ENCODE data around the gene FIGN.

FIGN gene, protein sequence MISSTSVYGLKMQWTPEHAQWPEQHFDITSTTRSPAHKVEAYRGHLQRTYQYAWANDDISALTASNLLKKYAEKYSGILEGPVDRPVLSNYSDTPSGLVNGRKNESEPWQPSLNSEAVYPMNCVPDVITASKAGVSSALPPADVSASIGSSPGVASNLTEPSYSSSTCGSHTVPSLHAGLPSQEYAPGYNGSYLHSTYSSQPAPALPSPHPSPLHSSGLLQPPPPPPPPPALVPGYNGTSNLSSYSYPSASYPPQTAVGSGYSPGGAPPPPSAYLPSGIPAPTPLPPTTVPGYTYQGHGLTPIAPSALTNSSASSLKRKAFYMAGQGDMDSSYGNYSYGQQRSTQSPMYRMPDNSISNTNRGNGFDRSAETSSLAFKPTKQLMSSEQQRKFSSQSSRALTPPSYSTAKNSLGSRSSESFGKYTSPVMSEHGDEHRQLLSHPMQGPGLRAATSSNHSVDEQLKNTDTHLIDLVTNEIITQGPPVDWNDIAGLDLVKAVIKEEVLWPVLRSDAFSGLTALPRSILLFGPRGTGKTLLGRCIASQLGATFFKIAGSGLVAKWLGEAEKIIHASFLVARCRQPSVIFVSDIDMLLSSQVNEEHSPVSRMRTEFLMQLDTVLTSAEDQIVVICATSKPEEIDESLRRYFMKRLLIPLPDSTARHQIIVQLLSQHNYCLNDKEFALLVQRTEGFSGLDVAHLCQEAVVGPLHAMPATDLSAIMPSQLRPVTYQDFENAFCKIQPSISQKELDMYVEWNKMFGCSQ
- 0 reads per million in 4 experiments for total RNA-seq

DNA sequence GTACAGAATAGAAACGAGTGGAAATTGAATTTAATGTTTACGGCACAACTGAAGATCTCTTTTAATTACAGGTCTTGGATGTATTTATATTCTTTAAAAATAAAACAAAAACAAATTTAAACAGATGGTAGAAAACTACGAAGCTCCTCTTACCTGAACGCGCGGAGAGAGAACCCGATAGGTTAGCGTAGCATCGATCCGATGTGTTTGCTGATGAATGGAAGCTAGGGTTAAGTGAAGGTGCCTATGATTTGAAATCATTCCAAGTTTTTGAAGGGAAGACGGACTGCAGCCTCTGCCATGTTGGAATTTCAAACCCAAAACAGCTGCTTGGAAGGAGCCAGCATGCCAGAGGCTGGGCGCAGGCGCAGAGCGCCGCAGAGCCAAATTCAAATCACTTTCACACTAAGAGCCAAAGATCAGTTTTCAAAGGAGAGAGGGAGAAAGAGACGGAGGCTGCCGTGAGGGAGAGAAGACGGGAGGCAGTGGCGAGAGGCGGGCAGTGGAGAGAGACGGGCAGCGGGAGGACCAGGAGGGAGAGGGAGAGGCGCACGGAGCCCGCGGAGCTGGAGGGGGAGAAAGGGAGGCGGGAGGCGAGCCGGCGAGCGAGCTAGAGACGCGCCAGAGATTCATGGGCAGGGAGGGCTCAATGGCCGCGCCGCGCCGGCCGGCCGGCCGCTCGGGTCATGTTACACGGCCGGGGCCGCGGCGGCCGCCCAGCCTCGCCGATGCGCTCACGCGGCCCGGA, at the start of gene FIGN:
Gene FIGN, minus strand, starts transcription at position 324 of the 748 bp plus-strand sequence. CDS start 1,081 bp downstream, outside the sequence.
- no peak for DNase-seq

DNA sequence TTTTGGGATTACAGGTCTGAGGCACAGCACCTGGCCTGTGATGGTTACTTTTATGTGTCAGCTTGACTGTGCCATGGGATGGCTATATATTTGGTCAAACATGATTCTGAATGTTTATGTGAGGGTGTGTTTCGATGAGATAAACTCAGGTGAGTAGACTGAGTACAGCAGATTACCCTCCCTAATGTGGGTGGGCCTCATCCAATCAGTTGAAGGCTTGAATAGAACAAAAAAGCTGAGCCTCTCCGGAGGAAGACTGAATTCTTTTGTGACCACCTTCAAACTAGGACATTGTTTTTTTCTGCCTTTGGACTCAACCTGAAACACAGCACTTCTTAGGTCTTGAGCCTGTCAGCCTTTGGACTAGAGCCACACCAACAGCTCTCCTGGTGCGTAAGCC, 49.4 kb upstream of the FIGN start:
- no peak for DNase-seq

DNA sequence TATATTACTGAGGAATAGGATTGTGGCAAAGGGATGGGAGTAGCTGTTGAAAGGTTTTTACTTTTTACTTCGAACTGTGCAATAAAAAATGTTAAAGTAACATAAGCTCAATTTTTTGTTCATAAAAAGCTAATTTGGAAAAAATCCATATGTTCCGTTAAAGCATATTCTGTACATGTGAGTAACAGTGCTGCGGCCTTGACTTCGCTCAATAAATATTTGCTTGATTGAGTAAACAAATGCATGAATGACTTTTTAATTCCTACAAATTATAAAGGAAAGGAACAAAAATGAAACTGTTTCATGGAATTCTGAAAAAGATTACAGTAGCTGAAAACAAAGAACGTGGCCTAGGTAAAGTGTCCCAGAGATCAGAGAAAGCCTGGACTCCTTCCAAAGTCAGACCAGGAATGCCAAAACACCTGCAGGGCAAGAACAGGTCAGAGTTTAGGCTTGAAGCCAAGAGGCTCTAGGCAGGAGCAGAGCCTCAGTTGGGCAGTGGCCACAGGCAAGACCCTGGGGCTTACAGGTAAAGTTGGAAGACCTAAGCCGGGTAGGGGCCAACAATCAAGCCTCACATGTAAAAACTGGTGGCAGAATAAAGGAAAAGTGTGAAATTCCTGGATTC, 44.3 kb upstream of the FIGN start:
- DNase-seq: no peak

DNA sequence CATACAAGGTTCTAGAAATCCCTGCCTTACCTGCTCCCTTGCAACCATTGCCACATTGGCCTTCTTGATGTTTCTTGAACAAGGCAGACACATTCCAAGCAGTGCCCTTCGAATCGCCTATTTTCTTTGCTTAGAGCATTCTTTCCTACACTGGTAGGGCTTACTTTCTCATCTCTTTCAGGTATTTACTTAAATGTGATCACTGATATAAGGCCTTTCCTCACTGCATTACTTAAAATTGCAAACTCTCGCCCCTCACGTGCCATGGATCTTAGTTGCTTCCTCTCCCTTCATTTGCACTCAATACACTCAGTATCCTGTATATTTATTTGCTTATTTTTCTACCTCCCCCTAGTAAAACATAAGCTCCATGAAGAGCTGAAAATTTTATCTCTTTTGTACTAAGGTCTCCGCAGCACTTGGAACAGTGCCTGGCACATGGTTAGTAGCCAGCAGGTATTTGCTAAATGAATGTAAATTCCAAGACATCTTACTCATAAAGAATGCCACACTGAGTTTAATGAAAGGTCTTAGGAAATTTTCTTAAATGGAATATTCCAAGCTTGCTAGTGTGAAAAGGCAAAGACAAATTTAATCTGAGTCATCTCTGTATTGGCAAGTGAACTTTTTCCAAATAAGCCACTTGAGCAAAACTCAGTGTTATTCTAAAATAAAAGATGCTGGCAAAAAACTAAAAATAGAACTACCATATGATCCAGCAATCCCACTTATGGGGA, 42.4 kb upstream of the FIGN start:
- no peak for DNase-seq

DNA sequence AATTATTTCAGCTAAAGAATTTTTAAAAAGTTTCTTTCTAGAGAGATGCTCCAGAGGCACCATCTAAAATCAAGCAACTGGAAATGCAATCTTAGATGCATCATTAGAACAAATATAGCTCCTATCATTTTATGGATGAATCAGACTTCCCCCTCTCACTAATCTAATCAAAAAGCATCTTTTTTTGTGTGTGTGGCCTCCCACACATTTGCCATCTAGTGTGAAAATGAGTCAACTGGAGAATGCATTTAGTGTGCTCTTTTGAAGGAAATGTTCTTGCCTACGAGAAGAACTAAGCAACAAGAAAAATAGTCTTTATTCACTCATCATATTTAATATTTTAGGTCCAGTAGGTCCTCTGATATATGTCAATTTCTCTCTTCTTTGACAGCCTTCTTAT, 39.5 kb upstream of the FIGN start:
- DNase-seq: no peak

DNA sequence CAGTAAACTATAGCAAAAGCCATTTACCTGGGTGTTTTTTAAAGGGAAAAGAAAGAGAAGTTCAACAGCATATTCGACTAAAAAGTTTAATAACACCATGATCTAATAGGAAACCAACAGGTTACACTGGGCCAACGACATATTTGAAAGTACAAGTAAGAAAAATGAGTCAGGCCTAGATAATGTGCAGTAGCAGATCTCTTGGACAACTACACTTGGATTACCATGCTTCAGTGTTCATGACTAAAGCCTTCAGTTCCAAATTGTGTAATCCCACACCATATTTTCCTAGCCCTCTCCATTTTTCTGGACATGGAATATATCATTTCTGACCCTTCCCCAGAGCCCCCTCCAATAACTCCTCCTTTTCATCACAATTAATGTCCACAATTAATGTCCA, 39.1 kb upstream of the FIGN start:
- DNase-seq: no peak

DNA sequence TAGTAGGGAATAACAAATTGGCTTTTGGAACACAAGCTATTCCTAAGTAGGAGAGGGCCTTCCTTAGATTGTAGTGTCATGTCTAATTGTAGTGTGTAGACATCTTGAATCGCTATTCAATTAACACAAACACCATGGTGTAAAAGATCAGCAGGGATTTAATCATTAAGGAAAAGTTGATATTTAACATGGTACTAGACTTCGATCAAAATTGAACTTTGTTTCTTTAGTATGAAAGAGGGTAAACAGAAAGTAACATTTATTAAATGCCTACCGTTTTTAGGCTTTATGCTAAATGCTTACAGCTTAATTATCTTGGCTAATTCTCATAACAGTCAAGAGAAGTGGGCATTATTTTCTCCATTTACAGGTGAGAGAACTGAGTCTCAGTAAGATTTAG, 37.5 kb upstream of the FIGN start:
- DNase-seq: no peak

DNA sequence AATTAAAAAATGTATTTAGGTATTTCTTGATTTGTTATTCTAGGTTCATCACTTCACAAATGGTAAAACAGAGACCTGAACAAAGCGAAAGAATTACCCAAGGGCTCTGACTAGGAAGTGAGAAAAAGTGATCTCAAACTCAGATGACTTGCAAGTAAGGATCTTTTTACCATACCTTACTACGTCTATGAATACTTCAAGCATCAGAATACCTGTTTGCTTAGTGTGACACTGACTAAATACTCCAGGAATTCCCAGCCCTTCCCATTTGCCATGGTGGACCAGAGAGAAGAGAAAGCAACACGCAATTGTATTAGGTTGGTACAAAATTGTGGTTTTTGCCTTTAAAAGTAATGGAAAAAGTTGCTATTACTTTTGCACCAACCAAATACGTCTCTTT, 35.8 kb upstream of the FIGN start:
- no peak for DNase-seq

DNA sequence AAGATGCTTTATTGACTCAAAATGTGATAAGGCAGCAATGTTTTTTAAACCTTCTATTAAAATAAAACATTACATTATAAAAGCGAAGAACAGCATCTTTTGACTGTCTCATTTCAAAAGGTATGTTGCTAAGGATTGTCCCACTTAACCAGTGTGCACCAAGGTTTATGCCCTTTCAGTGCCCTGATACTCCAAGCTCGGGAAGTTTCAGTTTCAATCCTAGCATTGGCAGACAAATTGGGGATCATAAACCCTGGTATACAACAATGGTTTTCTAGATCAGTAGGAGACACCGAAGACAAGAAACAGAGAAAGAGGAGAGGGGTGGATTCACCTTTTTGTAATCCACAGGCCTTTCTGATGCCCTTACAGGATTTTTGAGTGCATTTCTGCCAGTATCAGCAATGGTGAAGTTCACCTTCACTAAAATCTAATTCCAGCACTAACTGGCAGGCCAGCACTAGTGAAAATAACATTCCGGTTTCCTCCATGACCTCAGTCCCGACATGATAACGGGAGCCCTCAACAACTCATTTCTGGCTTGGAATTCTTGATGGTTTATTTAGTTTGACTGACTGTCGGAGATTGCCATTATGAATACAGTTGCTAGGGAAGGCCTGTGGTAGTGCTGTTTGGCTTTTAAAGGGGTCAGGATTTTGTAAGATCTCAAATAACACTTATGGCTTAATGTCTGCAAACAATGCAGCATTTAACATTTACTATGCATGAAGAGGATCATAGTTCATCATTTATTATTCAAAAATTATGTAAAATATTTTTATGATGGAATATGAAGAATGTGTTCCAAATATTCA, 33.3 kb upstream of the FIGN start:
- DNase-seq: no peak

DNA sequence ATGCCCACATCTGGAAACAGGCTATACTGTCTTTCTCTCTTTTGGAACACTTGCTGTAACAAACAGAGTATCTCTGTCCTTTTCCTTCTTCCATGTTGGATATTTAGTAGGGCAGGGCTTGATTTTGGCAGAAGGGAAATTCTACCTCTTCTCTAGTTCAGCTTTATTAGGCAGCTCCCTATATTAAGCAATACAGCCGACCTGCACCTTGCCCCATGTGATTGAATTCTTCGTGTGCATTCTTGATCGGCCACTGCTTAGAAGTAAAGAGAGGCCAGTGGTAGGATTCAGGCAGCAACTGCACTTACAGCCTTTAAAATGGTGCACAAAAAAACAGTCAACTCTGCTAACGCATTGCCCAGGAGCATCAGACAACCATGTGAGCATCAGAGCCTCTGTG, 31.3 kb upstream of the FIGN start:
- DNase-seq: no peak

DNA sequence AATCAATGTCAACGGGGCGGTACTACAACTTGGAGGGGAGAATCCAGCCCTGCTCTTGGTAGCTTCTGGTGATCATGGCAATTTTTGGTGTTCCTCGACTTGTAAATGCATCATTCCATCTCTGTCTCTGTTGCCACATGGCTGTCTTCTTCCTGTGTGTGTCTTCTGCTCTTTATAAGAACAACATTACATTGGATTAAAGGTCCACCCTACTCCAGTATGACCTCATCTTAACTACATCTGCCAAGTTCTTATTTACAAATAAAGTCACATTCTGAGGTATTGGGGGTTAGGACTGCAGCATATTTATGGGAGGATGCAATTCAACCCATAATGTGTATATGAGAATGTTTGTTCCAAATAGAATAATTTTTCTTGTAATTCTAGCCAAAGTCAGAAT, 28.8 kb upstream of the FIGN start:
- no peak for DNase-seq

DNA sequence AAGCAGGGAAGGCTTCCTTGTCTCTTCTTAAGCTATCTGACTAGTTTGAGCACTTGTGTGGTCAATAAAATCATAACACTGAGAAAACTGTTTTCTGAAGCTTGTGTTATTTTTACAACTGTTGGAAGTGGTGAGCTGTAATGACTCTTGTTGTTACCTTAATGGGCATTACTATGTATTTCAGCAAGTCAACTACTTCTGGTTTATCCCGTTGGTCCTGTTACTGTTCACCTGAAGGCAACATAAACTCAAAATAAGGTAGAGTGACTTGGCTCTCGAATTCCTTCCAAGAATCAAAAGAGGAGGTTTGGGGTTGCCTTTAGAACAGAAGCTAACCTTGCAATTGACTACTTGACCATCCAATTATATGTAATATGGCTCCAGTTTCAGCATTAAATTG, 23.2 kb upstream of the FIGN start:
- DNase-seq: no peak

DNA sequence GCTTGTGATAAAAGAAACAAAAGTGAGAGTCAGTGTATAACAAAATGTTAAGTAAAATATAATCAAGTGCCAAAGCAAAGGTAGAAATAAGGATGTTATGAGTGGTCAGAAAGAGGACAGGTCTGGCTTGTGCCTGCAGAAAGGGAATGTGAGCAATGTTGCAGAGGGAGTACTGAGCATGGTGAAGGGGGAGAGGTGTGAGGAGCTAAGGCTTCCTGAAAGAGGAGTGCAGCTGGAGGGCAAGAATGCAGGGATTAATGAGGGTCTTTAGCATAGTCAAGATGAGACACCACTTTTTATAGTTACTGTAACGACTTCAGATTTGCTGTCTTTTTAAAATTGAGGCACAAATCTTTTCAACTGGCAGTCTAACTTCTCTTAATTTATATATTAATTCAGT, 22.0 kb upstream of the FIGN start:
- no peak for DNase-seq

DNA sequence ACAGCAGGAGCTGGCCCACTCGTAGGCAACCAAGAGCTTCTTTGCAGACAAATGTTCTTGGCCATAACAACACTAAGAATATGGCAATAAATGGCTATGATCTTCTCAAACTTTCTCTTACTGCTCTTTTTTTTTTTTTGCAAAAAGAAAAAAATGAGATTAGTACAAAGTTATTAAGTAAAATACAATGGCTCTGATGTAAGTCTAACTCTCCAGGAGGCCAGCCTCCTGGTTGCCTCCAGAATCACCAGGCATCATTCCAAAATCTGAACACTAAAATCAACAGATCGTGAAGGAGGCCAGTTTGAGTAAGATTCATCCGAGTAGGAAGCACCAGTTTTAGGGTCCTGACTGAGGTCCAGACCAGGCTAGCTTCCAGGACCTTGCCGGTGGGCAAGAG, 20.8 kb upstream of the FIGN start:
- no peak for DNase-seq

DNA sequence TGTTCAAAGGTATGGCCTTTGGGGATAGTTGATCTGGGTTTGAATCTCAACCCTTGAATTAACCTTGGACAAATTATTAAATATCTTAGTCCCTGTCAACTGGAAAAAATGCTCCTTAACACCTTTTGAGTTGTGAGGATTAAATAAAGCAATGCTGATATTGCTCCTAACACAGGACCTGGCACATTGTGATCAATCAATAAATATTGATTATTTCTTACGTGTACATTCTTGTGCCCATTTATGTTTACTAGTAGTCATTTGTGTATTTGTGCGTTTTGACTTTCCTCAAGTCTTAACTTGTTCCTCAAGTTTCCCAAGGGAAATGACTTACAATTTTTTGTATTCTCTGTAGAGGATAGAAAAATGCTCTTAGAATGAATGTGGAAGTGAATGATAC, 19.6 kb upstream of the FIGN start:
- no peak for DNase-seq

DNA sequence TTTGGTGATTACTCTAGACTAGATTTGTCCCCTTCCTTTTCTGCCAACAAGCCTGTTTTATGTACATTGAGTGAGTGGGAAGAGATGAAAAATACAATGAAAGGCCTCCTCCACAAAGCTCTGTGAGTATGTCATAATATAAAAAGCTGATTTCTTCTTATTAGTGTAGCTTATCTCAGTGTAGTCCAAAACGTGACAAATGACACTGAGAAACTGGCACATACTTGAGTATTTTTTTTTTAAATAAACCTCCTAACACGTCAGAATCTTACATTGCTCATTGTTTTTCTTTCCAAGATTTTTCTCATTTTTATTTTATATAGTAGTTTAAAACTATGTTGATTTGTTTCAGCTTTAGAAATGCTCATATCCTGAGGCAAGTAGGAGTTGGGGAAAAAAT, 17.9 kb upstream of the FIGN start:
- DNase-seq: no peak

DNA sequence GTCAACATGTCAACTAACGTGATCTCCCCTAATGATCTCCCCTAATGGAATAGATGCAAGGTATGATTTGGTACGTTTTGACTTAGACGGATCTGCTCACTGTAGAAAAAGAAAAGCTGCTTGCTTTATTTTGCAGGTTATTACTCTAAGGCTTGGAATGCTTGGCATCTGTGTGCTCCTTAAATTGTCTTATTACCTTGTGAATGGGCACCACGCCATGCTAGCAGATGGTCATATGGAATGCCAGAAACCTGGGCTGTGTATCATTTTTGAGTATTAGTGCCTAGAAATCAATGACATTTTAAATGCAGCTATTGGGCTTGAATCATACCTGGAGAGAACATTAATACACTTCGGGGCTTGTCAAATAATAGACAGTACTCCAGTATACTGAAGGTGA, 16.5 kb upstream of the FIGN start:
- no peak for DNase-seq

DNA sequence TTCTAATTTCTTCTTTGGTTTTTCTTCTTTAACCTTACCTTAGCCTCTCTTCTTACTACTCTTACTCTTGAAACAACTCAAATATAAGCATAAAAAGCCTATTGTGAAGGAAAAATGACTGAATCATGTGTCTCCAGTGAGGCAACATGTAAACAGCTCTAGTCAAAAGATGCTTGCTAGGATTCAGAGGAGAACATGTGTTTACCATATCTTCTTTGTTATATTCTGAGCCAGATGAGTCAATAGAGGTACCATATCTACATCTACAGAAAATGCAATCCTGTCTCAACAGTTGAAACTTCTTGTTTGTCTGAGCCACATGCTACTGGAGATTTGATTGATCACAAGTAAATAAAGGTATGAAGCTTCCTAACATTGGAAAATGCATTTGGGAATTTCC, 15.9 kb upstream of the FIGN start:
- no peak for DNase-seq

DNA sequence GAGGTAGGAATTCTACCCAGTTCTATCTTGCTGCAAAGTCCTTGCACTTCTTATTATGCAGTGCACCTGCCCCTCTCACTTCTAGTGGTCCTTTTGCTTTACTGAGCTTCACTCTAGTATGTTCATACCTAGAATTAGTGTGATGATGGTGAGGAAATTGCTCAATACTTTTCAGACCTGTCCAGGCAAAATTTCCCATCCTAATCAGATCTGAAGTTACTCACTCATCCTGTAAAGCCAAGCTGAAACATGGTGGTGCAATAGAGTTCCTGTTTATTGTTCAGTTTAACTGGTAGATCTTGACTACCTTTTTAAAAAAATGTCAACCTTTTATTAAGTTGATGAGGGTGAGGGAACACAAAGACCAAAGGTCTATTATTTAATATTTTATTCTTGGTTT, 12.6 kb upstream of the FIGN start:
- no peak for DNase-seq

DNA sequence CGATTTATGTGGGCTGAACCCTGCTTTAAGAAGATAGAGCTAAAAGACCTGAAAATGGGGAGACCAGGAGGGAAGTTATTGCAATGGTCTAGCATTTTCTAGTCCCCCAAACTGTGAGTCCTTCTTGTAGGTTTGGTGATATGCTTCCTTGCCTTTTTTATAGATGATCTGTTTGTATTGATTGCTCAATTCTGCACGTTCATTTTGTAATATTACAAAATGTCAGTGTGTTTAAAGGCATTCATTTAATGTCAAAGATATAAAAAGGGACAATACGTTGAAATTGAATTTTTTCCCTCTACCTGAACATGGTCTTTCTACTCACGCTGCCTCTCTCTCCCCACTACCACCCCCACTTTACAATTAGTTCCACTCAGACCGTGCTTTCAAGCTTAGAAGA, 5.6 kb upstream of the FIGN start:
- DNase-seq: no peak

DNA sequence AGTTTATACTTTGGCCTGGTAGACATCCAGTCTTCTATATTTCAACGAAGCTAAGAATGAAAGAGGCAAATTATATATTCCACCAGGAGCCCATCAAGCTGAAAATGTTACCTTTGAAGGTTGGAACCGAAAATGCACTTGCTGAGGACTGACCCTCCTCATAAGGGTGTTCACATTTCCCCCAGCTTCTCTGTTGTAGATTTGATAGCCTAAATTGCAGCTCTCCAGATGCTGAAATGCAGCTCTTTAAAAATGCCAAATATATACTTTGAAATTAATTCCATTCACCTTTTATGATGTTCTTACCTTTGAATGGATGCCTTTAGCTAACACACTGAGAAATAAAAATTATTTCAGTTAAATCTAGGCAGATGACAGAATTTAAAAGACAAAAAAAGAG, 1.8 kb upstream of the FIGN start:
- DNase-seq: no peak

DNA sequence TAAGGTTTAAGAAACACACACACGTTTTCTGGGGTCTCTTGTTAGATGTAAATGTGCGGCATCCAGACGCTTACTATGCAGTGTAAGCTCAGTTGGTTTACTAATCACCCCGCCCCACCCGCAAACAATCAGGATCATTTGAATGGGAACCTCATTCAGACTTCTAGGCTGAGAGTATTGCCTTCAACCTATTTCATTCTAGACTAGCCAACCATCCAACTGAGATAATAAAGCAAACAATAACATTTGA, 1.3 kb upstream of the FIGN start:
- no peak for DNase-seq

All from effector CD8-positive, alpha-beta T cell (primary cell).